Activated naive CD8-positive, alpha-beta T cell (primary cell): ENCODE data around the gene CCDC191.

Experiments
- H3K27ac Mint-ChIP-seq: one replicate; pipeline ENCODE4 v1.8.0; 2021; ENCODE audit warnings: mixed read lengths
- H3K27me3 Mint-ChIP-seq: one replicate; pipeline ENCODE4 v1.8.0; 2021; ENCODE audit warnings: mixed read lengths
- H3K36me3 Mint-ChIP-seq: one replicate; pipeline ENCODE4 v1.8.0; 2021; ENCODE audit warnings: mixed read lengths
- H3K4me1 Mint-ChIP-seq: one replicate; pipeline ENCODE4 v1.8.0; 2021; ENCODE audit warnings: low read depth, mixed read lengths
- H3K4me3 Mint-ChIP-seq: one replicate; pipeline ENCODE4 v1.8.0; 2021; ENCODE audit warnings: mild to moderate bottlenecking, mixed read lengths
- H3K9me3 Mint-ChIP-seq: one replicate; pipeline ENCODE4 v1.8.0; 2021; ENCODE audit warnings: low read depth, mixed read lengths

CCDC191 gene

DNA sequence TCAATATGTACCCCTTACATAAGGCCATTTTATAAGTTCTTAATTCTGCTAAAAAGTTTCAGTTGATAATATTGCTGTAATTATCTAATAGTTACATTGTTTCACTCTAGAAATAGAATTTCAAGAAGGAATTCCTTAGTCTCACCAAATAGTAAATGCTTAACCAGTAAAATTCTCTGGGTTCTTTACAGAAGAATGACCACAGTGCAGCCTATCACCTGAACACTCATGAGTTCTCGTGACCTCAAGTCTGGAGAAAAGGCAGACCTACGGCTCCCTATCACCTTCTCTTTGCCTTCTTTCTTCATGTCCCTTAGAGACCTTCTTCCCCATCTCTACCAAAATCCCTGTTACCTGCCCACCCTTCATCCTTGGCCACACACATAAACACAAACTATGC, 30.9 kb downstream of the CCDC191 start:
- H3K27ac Mint-ChIP-seq: no peak overlapping the region
- no peaks in the 10 kb centered on the region for H3K27me3 Mint-ChIP-seq
- no peaks in the 10 kb centered on the region for H3K9me3 Mint-ChIP-seq
- peaks cover 2% of the 10 kb centered on the region for H3K36me3 Mint-ChIP-seq
- H3K4me3 Mint-ChIP-seq: no peak overlapping the region
- no peaks in the 10 kb centered on the region for H3K4me1 Mint-ChIP-seq

DNA sequence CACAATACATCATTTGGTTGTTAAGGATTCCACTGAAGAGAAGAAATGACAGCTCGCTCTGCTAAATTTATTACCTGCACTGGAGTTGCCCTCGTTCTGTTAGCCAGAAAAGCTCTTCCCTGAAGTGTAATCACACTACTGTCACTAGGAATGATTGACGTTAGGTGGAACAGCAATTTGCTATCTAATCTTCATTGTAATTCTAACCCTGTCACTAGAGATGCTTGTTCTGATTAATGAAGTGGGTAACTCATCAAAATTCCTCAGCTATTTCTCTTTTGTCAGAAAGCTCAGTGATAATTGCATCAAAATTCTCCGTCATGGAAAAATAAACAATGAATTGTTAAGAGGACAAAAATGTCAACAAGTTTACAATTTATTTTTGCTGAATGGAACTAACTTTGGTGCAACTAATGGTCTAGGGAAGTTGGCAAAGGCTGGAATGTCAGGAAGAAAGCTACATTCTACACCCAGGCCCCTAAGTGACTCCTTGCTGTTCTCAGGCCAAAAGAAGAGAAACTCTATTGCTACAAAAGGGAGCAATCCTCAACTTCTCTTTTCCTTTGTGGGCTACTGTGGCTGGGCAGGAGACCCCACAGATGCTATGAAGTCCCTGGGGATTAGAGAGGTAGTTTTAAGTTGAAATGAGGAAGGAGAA, 34.1 kb downstream of the CCDC191 start:
- H3K27ac Mint-ChIP-seq: no peak overlapping the region
- H3K4me3 Mint-ChIP-seq: no peak overlapping the region
- H3K27me3 Mint-ChIP-seq: no peaks in the 10 kb centered on the region
- H3K36me3 Mint-ChIP-seq: peaks cover 10% of the 10 kb centered on the region
- H3K4me1 Mint-ChIP-seq: no peaks in the 10 kb centered on the region
- H3K9me3 Mint-ChIP-seq: no peaks in the 10 kb centered on the region

DNA sequence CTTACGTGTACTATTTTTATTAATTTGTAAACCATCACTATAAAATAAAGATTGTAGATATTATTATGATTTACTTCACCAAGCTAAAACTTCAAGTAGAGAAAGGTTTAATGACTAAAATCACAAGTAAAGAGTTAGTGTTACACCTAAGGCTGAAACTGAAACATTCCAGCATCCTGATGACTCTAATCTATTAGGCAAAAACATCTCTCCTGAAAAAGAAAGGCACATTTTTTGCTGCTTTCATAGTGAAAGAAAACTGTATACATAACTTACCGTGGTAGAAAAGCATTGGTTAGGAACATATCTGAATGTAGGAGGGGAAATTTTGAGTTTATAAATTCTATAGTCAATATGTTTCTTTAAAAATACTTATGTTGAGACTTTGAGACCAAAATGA, 35.4 kb downstream of the CCDC191 start:
- no peaks in the 10 kb centered on the region for H3K9me3 Mint-ChIP-seq
- H3K27me3 Mint-ChIP-seq: no peaks in the 10 kb centered on the region
- no peaks in the 10 kb centered on the region for H3K4me1 Mint-ChIP-seq
- H3K27ac Mint-ChIP-seq: no peak overlapping the region
- no peak overlapping the region for H3K4me3 Mint-ChIP-seq
- H3K36me3 Mint-ChIP-seq: peaks cover 10% of the 10 kb centered on the region

DNA sequence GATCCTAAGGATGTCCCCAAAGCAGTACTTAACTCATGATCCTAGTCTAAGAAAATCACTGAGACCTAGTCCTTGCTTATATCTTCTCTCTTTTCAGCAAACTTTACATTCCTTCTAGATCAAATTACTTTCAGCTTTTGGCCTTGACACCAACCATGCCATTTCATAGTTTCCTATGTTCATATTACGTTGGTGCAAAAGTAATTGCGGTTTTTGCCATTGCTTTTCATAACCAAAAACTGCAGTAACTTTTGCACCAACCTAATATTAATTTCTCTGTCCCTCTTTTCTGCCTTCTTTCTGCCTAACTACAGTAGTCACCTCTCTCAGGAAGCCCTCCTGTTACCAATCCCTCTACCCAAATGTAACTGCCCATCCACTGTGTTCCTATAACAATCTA, 36.8 kb downstream of the CCDC191 start:
- H3K4me3 Mint-ChIP-seq: no peak overlapping the region

DNA sequence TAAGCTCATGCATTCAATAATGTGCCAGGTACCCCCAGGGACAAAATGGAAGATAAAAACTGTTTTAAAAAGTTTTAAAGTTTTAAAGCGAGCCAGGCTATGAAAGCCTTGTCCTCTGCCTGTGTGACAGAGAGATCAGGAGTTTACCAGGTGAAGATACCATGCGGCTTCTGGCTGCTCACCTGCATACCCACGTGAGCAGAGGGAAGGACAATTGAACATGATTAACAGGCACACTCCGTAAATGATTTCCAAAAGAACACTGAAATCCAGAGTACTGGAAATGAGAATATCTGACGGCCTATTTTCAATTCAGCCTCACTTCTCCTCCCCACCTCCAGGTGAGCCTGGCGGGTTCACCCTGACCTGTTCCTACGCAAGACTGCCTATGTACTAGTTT, 42.1 kb downstream of the CCDC191 start:
- Mint-ChIP-seq H3K9me3 (no peaks in the 10 kb centered on the region), H3K27me3 (no peaks in the 10 kb centered on the region), H3K4me3 (no peak overlapping the region), H3K36me3 (peaks cover 8% of the 10 kb centered on the region), H3K27ac (no peak overlapping the region), H3K4me1 (no peaks in the 10 kb centered on the region)

More for the DNA sequence above, 36.8 kb downstream of the CCDC191 start:
- Mint-ChIP-seq H3K36me3 (peaks cover 10% of the 10 kb centered on the region), H3K9me3 (no peaks in the 10 kb centered on the region), H3K27ac (no peak overlapping the region), H3K27me3 (no peaks in the 10 kb centered on the region), H3K4me1 (no peaks in the 10 kb centered on the region)

DNA sequence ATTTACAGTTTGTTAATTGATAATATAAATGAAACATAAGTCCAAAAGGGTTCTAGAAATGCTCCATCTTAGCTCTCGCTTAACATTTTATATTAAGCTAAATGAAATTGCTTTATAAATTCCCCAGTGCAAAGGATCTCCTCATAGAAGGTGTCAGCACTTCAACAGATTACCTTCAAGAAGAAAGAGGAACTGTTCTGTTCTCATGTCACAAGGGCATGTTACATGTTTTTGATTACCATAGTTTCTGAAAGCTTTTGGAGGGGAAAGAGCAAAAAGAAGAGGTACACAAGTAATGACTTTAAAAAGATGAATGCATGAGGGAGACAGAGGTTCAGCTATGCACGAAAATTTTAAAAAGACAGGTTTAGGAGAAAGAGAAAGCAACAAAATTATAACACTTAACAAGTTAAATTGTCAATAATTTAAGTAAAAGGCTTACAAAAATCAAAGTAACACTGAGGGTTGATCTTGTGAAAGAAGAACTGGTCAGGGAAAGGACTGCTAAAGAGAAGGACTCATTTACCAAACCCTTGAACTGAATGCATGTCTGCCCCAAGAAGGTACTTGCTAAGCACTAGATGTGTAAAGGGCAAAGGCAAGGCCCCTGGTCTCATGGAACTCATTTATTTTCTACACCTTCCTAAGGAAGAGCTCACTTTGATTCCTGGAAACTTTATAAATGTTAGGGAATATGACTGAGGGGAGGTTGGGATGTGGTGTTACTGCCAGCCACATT, 45.1 kb downstream of the CCDC191 start:
- H3K4me3 Mint-ChIP-seq: no peak overlapping the region
- no peak overlapping the region for H3K27ac Mint-ChIP-seq
- no peaks in the 10 kb centered on the region for H3K9me3 Mint-ChIP-seq
- H3K27me3 Mint-ChIP-seq: no peaks in the 10 kb centered on the region
- no peaks in the 10 kb centered on the region for H3K4me1 Mint-ChIP-seq
- H3K36me3 Mint-ChIP-seq: peaks cover 6% of the 10 kb centered on the region

DNA sequence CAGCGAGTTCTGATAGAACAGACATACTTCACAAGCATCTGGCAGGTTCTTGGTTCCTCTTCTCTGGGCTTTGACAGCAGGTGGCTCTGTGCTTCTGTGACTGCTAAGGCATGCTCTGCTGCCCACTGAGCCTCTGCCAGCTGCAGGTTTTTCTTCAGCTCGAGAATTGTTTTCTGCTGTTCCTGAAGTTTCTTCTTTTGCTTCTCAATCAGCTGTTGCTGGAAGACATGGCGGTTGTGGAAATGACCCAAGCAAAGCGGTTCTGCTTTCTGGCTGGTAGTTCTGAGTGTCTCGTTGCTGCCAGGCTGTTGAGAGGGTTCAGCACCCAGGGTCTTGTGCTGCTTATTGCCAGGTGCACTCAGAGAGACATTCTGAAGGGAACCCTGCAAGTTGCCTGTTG, 50.8 kb downstream of the CCDC191 start:
- H3K9me3 Mint-ChIP-seq: no peaks in the 10 kb centered on the region
- H3K4me3 Mint-ChIP-seq: no peak overlapping the region
- no peaks in the 10 kb centered on the region for H3K27me3 Mint-ChIP-seq
- H3K4me1 Mint-ChIP-seq: no peaks in the 10 kb centered on the region
- no peak overlapping the region for H3K27ac Mint-ChIP-seq
- H3K36me3 Mint-ChIP-seq: peaks cover 19% of the 10 kb centered on the region

DNA sequence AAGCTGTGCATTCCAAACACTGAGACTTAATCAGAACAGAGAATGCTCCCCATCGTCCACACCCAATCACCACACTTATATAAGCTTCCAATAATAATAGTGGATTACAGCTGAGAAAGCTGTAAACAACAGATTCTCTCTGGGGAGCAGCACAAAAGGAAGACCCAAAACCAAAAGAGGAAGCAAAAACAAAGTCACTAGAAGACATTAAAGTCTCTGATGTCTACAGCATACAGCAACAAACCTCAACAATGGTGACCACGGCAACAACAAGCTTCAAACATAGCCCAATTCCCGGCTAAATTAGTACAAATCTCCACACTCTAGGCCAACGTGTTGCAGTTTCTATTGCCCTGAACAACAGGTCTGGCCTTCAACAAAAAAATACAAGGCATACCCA, 70.8 kb downstream of the CCDC191 start:
- peaks cover 2% of the 10 kb centered on the region for H3K4me1 Mint-ChIP-seq
- H3K27me3 Mint-ChIP-seq: no peaks in the 10 kb centered on the region
- no peak overlapping the region for H3K27ac Mint-ChIP-seq
- H3K36me3 Mint-ChIP-seq: peaks cover 33% of the 10 kb centered on the region
- H3K9me3 Mint-ChIP-seq: peaks cover 7% of the 10 kb centered on the region
- no peak overlapping the region for H3K4me3 Mint-ChIP-seq

DNA sequence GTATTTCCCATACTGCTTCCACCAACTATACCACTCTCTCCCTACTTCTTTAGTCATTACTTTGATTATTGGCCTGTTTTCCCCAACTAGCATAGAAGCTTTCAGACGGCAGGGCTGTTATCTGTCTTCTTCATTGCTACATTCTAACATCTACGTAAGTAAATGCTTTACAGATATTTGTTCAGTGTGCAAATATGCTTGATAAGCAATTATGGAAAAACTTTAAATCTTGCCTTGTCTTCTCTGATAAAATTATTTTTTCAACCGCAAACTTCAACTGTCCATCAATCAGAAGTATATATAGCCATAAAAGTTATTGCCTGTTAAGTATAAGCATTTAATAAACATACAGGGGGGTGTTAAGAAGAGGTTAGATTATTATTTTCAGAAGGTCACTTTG, 72.8 kb downstream of the CCDC191 start:
- Mint-ChIP-seq H3K36me3 (peaks cover 32% of the 10 kb centered on the region), H3K27ac (no peak overlapping the region), H3K4me1 (peaks cover 2% of the 10 kb centered on the region), H3K4me3 (no peak overlapping the region), H3K9me3 (peaks cover 7% of the 10 kb centered on the region), H3K27me3 (no peaks in the 10 kb centered on the region)

DNA sequence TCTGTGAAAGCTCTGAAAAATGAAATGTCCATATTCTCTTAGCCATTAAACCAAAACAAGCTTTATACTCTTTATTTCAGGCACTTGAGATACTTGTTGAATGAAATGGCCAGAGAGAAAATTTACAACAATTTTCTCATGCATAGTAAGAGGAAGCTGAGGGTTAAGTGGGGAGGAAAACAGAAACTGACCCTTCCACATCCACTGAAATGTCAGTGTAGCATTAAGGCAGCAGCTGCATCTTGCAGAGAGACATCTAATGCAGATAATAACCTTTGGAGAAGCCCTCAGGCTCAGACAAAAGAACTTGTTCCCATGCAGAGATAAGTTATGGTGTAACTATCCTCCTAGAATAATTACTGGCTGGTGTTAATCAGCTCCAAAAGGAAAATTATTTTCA, 74.5 kb downstream of the CCDC191 start:
- Mint-ChIP-seq H3K9me3 (peaks cover 7% of the 10 kb centered on the region), H3K36me3 (peaks cover 31% of the 10 kb centered on the region), H3K27ac (no peak overlapping the region), H3K4me3 (no peak overlapping the region), H3K27me3 (no peaks in the 10 kb centered on the region), H3K4me1 (peaks cover 2% of the 10 kb centered on the region)

DNA sequence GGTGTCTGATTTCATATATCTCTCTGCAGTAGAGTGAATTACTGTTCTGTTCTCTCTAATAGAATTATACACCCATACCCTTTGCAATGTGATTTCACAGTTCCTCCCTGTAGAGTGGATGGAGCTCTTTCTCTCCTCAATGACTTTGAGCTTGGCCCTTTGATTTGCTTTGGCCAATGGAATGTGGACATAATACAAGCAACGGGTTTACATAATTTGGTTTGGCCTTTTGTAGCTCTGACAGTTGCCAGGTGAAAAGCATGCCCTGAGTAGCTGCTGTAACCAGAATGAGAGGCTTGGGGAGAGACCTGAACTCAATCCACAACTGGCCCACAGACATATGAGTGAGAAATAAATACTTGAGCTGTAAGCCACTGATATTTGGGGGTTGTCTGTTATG, 76.4 kb downstream of the CCDC191 start:
- no peak overlapping the region for H3K4me3 Mint-ChIP-seq
- H3K9me3 Mint-ChIP-seq: peaks cover 1% of the 10 kb centered on the region
- H3K36me3 Mint-ChIP-seq: peaks cover 27% of the 10 kb centered on the region
- no peak overlapping the region for H3K27ac Mint-ChIP-seq
- no peaks in the 10 kb centered on the region for H3K27me3 Mint-ChIP-seq
- no peaks in the 10 kb centered on the region for H3K4me1 Mint-ChIP-seq

DNA sequence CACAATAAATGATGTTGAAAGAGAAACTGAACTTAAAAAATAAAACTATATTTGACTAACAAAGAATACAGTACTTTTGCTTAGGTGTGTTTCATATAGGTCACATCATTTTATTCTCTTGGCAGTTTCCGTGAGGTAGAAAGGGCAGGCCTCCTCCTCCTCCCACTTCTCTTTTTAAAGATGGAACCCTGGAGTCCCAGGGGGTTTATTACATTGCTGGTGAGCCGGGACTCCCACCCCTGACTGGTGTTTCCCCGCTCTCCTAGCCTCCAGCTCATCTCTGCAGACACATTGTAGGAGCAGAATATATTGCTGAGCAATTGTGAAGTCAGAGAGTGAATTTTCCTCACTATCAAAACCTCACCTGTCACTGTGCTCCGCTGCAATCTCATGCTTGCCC, 78.5 kb downstream of the CCDC191 start:
- H3K27ac Mint-ChIP-seq: no peak overlapping the region
- peaks cover 34% of the 10 kb centered on the region for H3K36me3 Mint-ChIP-seq
- H3K27me3 Mint-ChIP-seq: no peaks in the 10 kb centered on the region
- H3K9me3 Mint-ChIP-seq: peaks cover 20% of the 10 kb centered on the region
- H3K4me3 Mint-ChIP-seq: no peak overlapping the region
- H3K4me1 Mint-ChIP-seq: no peaks in the 10 kb centered on the region

DNA sequence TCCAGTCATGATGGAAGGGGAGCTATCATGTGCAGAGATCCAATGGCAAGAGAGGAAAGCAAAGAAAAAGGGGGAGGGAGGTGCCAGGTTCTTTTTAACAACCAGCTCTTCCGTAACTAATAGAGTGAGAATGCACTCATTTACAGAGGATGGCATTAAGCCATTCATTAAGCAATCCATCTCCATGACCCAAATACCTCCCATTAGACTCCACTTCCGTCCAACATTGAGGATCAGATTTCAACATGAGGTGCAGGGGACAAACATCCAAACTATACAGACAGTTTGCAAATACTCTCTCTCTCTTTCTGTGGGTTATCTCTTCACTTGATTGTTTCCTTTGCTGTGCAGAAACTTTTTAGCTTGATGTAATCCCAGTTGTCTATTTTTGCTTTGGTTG, 87.3 kb downstream of the CCDC191 start:
- peaks cover 3% of the 10 kb centered on the region for H3K4me1 Mint-ChIP-seq
- peaks cover 26% of the 10 kb centered on the region for H3K9me3 Mint-ChIP-seq
- no peak overlapping the region for H3K4me3 Mint-ChIP-seq
- H3K27me3 Mint-ChIP-seq: no peaks in the 10 kb centered on the region
- H3K27ac Mint-ChIP-seq: no peak overlapping the region
- peaks cover 15% of the 10 kb centered on the region for H3K36me3 Mint-ChIP-seq

DNA sequence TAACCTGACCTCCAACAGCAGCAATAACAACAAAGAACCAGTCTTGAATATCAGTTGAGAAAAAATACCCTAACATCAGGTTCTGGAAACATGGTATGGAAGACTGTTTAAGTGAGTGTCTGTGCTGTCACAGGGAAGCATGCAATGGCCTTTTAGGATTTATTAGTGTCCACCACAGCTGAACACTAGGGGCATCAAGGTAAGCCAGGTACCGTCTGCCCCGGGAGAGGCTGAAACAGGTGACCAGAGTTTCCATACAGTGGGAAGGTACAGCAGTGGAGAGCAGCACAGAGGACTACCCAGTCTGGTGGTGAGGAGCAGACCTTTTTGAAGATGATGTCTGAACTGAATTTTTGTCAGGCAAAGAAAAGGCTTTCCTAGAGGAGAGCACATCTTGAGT, 90.2 kb downstream of the CCDC191 start:
- H3K4me1 Mint-ChIP-seq: peaks cover 6% of the 10 kb centered on the region
- H3K36me3 Mint-ChIP-seq: no peaks in the 10 kb centered on the region
- H3K27ac Mint-ChIP-seq: peak overlapping the region; percentile 42
- H3K4me3 Mint-ChIP-seq: no peak overlapping the region
- H3K27me3 Mint-ChIP-seq: no peaks in the 10 kb centered on the region
- H3K9me3 Mint-ChIP-seq: no peaks in the 10 kb centered on the region

DNA sequence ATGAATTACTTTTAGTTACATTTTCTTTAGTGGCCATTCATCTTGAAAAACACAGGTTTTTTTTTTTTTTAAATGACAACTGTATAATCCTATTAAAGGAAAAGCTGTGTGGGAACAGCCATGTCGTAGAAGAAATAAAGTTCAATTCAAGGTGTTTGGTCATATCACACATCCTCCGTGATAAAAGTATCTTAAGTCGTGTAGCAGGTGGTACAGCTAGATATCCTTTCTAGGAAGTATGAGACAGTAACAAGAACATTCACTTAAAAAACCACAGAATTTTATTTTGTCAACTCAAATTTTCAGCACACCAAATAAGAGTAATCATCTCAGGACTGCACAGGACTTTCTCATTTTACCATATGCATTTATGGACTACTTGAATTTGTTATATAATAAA, 92.4 kb downstream of the CCDC191 start:
- H3K27me3 Mint-ChIP-seq: no peaks in the 10 kb centered on the region
- peaks cover 6% of the 10 kb centered on the region for H3K4me1 Mint-ChIP-seq
- H3K27ac Mint-ChIP-seq: no peak overlapping the region
- H3K4me3 Mint-ChIP-seq: no peak overlapping the region
- no peaks in the 10 kb centered on the region for H3K36me3 Mint-ChIP-seq
- H3K9me3 Mint-ChIP-seq: no peaks in the 10 kb centered on the region
